ENCODE measurements around the gene OTULIN.

OTULIN gene

DNA sequence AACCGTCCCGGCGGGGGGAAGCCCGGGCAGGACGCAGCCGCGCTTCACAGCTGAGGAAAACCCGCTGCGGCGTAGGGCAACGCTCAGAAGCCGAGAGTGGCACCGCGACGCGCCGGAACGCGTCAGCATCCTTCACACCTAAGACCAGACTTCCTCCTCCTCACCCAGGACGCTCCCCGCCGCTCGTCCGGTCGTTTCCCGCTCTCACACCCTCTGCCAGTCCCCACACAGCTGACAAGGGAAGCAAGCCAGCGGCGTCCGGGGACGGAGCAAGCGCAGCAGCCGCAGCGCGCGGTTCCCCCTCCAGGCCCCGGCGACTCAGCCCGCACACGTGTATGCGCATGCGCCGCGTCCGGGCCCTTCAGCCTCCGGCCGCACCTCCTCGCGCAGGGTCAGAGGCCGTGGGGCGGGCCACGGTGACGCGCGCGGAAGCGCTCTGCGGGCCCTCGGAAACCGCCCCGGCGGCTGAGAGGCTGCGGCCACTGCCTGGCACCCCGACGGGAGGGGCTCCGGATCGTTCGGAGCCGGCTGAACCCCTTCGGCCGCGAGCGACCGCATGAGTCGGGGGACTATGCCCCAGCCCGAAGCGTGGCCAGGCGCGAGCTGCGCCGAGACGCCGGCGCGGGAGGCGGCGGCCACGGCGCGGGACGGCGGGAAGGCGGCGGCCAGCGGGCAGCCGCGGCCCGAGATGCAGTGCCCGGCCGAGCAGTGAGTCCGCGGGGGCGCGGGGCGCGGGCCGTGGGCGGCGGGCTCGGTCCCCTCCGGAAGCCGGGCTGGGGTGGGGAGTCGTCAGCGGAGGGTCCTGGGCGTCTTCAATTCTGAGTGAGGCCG is at the start of gene OTULIN:
TSS of gene OTULIN (plus strand) at position 449 of the 831 bp plus-strand sequence. CDS start at position 557, 108 bp downstream.
- DNase-seq (ENCODE audit: low spot score): peak; percentile 95

DNA sequence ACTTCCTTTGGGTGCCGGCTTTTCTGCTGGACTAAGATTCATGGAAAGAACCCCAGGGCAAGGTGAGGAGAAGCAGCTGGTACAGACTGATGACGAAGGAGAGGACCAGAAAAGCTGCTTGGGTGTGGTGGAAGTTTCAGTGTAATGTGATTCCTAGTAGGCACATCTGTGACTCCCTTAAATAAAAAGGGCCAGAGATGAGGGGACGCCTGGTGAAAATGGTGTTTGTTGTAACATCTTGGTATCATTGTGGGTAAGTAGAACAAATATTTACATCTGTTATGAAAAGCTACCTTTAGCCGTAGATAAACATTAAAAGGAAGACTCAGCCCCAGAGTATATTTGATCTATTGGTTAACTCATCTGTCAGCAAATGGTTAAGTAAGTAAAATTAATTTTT is 49.2 kb upstream of the OTULIN start:
- DNase-seq (ENCODE audit: low spot score): no peak

DNA sequence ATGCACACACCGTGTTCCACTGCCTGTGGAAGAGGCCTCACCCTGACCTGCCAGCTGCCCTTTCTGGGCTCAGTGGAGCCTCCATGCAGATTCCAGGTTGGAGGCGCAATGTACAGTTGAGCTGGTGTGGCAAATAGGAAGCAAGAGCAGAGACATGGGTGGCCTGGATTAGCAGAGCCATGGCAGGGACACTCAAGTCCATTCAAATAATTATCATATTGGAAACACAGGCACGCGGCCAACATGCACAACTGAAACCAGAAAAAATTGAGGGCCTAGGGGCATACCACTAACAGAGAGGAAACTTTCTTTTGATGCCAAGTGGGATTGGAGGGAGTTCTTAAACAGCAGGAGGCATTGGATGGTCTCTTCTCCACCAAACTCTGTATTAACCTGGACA is 47.1 kb upstream of the OTULIN start:
- DNase-seq (ENCODE audit: low spot score): no peak

DNA sequence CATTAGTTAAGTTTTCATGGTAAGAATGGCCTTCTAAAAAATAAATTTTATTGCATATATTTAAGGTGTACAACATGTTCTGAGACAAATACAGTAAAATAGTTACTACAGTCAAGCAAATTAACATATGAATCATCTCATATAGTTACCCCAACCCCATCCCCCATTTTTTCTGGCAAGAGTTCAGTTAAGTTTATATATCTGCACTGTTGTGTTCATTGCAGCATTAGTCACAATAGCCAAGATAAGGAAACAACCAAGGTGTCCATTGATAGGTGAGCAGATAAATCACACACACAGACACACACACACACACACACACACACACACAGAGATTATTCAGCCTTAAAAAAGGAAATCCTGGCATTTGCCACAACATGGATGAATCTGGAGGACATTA is 37.2 kb upstream of the OTULIN start:
- no peak for DNase-seq (ENCODE audit: low spot score)

DNA sequence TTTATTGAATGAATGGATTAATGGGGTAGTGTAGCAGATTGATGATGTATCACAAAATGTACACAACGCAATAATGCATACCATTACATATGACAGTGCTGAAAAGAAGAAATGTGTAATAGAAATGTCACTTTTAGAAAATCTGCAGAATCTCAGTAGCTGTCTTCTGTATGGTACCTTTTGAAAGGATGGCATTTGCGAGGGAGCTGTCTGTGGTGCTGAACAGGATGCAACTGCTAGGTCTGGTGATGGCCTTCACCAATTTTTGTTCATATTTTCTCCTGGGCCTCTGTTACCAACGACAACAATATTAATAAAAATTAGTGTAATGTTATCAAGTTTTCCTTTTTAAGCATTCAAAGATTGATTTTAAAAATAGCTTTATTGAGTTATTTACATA is 36.2 kb upstream of the OTULIN start:
- no peak for DNase-seq (ENCODE audit: low spot score)

DNA sequence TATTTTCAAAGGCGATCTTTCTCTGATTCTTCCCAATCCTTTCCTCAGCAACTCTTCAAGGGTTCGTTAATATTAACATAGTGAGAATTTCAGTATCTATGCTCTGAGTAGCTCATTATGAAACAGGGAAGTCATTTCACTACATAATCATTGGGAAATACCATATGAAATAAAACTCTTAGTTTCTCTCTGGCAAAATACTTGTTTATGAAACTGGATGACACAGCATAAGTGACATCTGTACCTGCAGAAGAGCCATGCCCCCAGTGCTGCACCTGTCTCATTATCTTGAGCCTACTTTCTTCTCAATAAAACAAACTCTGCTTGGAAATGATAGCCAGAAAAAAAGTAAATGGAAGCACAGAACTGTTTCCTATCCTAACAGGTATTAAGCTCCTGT is 33.8 kb upstream of the OTULIN start:
- DNase-seq (ENCODE audit: low spot score): no peak

DNA sequence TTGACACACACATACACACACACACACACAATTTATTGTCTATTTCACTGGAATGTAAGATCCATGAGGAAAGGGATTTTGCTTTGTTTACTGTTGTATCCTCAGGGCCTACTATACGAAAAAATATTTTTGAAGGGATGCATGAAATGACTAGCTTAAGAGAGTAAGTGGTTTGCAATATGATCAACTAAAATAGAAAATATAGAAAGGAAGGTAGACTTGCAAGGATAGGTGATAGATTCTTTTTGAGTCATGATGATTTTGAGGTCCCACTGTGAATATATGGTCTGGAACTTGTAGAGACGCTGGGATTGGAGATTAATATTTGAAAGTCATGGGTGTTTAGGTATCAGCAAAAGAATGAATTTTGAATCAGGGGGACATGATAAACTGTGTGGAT is 28.9 kb upstream of the OTULIN start:
- no peak for DNase-seq (ENCODE audit: low spot score)

DNA sequence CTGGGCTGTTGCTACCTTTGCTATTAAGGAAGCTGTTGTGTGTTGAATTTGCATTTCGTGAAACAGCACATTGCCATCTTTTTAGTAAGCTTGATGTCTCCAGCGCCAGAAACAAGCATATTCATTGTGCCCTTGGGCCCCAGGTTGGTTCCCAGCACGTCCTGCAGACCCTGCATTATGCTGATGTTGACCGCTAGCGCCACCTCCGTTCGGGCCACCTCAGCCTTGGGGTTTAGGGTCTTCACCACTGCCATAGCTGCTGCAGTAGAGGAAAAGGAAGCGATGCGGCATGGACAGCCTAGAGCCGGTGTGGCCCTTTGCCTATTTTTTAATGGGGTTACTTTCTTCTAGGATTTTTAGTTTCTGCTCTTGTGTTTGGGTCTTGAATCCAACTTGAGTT is 23.8 kb upstream of the OTULIN start:
- DNase-seq (ENCODE audit: low spot score): no peak

DNA sequence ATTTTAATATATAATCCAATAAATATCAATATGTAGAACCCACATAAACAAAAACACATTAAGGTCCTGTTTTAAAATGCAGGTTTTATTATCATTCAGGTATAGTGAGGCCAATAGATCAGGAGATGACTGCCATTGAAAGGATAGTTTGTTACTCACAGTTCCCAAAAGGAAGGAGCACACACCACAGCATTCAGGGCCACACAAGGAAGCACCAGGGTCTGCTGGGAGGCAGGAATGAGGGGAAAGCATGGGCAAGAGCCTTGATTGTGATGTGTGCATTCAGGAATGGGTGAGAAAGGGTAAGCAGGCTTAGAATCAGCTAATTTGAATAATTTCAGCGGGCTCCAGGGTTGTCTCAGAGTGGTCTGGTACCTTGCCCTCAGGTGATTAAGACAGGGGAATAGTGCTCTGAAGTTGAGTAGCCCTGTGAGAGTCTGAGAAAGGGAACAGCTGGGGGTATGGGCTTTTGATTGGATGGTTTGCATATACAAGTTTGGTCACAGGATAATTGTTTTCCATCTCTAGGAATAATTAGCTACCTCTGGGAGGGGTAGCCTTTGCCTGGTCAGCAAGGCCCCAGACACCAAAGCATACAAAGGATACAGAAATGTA is 19.8 kb upstream of the OTULIN start:
- DNase-seq (ENCODE audit: low spot score): no peak

DNA sequence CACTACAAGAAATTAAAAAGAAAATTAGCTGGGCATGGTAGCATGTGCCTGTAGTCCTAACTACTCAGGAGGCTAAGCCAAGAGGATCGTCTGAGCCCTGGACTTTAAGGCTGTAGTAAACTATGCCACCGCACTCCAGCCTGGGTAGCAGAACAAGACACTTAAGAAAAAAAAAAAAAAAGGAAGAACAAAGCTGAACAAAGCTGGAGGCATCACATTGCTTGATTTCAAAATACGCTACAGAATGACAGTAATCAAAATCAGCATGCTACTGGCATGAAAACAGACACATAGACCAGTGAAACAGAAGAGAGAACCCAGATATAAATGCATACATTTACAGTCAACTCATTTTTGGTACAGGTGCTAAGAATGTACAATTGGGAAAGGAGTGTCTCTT is 14.5 kb upstream of the OTULIN start:
- DNase-seq (ENCODE audit: low spot score): no peak

DNA sequence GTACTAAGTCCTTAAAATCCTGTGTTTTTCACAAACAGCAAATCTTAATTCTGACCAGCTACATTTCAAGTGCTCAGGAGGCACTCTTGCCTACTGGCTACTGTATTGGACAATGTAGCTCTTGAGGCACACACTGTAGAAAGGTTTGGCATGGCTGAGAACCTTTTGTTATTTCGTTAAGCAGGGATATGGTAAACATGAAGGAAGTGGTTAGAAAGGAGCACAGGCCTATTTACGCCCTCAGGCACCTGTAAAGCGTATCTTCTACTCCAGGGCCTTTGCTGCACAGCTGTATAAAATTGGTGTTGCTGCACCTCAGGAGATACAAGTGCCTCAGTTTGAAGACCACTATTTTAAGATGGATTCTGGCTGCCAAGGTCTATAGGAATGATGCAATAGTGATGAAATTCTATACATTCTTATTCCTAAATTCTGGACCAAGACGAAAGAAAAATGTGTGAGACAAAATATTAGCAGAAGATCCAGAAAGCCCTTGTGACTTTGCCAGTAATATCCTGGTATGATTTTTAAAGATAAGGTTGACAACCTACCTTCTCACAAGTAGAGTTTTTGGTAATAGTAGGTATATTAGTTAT is 9.3 kb upstream of the OTULIN start:
- no peak for DNase-seq (ENCODE audit: low spot score)

DNA sequence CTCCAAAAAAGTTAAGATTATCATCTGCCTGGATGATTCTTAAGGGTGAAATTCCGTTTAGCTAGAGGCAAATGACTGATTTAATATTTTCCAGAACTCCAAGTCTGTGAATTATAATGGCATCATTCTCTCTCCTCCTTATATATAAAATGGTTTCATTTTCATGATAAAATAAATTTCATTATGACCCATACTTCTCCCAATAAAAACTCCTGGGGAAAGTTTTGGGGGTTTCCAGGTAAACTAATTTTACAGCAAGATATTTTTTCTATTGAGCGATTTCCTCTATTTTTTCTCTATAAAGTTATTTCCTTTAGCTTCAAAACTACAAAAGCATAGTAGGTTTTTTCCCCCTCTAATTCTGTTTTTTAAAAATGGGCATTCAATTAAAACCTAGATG is 7.6 kb upstream of the OTULIN start:
- DNase-seq (ENCODE audit: low spot score): no peak

DNA sequence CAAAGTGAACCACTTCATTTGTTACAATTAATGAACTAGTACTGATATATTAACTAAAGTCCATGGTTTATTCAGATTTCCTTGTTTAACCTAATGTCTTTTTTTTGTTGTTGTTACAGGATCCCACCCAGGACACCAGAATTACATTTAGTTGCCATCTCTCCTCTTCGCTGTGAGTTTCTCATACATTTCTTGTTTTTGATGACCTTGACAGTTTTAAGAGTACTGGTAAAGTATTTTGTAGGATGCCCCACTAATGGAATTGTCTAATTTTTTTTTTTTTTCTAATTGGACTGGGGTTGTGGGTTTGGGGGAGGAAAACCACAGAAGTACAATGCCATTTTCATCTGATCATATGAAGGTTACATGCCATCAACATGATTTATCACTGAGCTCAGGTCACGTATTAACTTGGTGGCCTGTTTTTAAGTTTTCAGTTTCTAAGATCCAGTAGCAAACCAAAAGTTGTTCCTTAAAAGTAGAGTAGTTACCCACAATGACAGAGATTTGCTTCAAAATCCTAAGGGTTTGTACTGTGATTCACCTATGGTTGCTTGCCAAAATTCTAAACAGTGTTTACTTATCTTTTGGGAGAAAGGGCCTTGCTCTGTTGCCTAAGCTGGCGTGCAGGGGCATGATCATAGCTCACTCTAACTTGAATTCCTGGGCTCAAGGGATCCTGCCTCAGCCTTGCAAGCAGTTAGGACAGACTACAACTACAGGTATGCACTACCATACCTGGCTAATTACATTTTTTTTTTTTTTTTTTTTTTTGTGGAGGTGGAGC is 4.5 kb upstream of the OTULIN start:
- DNase-seq (ENCODE audit: low spot score): no peak

DNA sequence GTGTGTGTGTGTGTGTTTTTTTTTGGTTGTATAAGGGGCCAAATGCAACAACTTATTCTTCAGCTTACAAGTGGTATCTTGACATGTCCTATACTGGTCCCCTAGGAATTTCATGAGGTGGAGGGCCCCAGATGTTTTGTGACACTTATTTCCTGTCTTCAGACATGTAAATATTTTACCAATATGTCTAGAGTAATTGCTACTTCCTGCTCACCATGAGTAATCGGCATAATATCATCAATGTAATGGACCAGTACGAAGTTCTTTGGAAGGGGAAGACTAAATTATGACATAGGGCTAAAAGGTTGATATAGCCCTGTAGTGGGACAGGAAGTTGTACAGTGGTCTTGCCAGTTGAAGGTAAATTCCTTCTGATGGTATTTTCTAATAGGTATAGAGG is 3.7 kb upstream of the OTULIN start:
- DNase-seq (ENCODE audit: low spot score): no peak

DNA sequence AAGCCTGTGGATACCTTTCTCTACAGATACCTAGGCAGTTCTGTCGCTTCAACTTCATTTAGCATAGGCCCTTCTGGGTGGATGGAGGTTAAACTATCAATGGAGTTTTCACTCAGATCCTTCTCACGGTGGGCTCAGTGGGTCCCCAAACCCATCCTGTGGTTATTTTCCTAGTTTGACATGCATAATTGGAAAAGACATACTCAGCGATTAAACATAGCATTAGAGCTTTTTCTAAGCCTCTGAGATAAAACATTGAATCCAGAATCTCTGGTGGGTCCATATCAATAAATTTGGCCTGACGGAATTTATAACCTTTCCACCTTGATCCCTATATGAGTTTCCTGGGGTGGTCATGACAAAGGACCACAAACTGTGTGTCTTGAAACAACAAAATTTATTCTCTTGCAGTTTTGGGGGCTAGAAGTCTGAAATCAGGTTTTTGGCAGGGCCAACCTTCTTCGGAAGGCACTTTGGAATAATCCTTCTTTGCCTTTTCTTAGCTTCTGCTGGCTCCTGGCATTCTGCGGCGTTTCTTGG is 1.7 kb upstream of the OTULIN start:
- DNase-seq (ENCODE audit: low spot score): no peak

DNA sequence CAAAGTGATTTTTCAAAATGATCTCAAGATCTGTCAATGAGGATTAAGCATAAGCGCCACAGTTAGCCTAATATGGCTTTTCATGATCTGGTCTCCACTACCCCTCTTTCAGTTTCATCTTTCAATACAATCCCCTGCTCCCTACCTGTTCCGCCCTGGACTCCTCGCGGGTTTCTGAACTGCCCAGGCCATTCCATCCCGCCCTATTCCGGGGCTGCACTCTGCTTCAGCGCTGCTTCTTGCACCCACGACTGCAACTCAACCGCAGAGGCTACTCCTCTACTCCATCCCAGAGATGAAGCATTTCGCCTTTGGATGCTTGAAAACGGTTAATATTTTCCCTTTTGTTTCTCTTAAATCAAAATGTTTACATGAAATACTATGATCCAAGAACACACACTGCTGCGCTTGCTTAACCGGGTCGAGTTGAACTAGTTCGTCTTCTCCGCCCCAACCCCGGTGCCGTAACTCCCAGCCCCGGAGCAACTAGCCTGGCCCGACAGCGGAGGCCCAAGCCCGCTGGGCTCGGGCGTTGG is 716 bp upstream of the OTULIN start:
- DNase-seq (ENCODE audit: low spot score): no peak

DNA sequence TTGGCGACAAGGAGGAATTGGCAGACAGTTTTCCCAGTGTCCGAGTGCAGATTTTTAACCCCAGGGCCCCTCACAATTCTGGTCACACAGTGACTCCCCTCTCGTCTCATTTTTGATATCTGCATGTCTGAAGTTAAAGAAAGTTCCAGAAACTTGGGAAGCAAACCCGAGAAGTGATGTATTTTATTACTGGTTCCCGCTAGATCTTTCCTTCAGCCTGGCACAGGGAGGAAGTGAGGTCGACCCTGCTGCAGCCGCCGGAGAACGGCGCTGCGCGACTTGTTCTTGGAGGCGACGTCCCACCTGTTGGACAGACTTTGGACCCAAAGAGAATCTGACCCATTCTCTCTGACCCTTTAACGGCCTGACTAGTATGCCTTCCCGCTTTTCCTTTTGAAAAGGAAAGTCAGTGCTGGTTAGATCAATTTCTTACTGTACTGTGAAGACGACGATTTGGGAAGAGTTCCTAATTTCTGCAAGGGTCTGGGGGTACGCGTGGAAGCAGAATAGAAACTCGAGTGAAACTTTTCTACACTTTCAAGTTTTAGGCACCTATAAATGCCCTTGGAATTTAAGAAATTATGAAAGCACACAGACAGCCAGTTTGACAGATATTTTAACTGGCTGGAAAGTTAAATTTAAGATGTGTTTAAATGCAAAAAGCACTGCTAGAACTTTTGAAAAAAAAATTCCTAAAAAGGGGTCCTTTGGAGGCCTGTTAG is 744 bp downstream of the OTULIN start:
- peak; percentile 43 for DNase-seq (ENCODE audit: low spot score)

DNA sequence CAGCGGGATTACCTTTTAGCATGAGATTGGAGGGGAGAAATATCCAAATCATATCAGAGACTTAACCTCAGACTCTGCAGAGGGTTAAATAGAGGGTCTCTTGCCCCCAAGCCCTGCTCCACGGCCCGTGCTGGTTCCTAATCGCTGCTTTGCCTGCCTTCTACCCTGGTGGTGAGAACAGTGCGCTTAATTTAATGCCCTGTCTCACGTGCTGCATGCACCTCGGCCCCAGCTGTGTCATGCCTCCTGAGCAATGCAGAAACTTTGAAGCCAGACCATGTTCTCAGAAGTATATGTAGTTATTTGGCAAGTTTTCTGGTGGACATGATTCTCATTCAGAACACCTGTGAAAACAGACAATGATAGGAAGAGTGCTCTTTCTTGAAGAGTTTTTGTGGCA is 1.4 kb downstream of the OTULIN start:
- no peak for DNase-seq (ENCODE audit: low spot score)

DNA sequence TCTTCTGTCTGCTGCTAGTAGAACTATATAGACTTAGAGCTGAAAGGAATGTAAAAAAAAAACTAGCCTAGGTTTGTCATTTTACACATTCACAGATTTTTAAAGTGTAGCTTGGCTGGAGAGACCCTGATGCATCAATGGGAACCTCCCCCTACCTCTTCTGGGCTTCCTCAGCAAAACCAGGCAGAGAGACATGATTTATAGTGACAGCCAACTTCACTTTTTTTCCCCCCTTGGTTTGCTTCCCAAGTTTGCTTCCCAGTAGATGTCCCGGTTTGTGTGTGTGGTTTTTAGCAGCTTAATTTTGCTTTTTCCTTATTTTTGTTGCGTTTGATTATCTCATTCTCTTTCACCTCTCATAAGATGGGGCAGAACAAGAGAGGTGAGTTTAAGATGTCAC is 1.8 kb downstream of the OTULIN start:
- DNase-seq (ENCODE audit: low spot score): no peak

DNA sequence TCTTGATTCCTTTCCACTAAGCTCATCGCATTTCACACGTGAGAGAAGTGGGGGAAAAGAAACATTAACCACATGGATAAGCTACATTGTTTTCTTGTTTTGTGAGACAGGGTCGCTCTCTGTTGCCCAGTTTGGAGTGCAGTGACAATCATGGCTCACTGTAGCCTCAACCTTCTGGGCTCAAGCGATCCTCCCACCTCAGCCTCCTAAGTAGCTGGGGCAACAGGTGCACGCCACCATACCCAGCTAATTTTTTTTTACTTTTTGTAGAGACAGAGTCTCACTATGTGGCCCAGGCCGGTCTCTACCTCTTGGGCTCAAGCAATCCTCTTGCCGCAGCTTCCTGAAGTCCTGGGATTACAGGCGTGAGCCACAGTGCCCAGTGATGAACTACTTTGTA is 2.8 kb downstream of the OTULIN start:
- no peak for DNase-seq (ENCODE audit: low spot score)

DNA sequence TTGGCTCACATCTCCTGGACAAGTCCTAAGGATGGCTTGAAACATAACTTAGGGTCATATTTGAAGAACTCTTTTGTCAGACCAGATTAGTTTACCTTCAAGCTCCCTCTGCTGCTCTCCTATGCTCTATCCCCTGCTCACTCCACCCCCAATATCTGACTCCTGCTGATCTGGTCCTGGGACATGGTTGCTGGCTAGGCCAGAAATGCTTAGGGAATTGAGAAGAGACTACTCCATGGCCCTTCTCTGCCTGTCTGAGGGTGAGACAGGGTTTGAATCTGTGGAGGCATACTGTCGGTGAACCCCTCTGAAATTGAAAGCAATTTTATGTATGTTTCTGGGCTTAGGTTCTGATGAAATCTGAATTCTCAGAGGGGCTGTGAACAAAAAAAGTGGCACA is 3.3 kb downstream of the OTULIN start:
- no peak for DNase-seq (ENCODE audit: low spot score)
